OCI-LY7 (cell line): Measurements from ENCODE around the gene HS3ST4. TPM values are rescaled to one million over a fixed set of nuclear protein-coding genes. Genes with fewer than 3 reads are reported as not detected.
"Not testable (repeated sequence)": the region's sequence is repeated elsewhere in the genome, so short reads cannot be mapped to it uniquely, and the experiment has no call there.

Experiments
- BruUV-seq: library from RNA; stranded (reverse); fragments of 400-500 nt; replicated peaks from 2 replicates; lab custom pipeline; 2021; lab: Mats Ljungman, UMichigan
- CTCF ChIA-PET: fragments of 300-600 bp; sonication (Branson Sonifier 250); formaldehyde crosslinking; loops from one replicate; lab custom pipeline; 2022; ENCODE audit warnings: antibody characterized with exemption; ENCODE audit not compliant: unreplicated experiment; lab: Charles Lee
- POLR2A ChIA-PET: fragments of 300-600 bp; sonication (Branson Sonifier 250); formaldehyde crosslinking; loops from one replicate; lab custom pipeline; 2022; ENCODE audit warnings: antibody characterized with exemption; lab: Charles Lee
- DNase-seq: peaks from one replicate; pipeline ENCODE4 v3.0.0-alpha.2; 2015; ENCODE audit warnings: low spot score
- H2AFZ ChIP-seq: fragments of 200-600 bp; sonication (generic), shearing (Covaris generic); 2 replicates; pipeline ENCODE4 v1.6.1; 2014; ENCODE audit warnings: mild to moderate bottlenecking, antibody characterized with exemption, low read length, moderate library complexity
- H3K27ac ChIP-seq: fragments of 200-600 bp; sonication (generic); 2 replicates; pipeline ENCODE4 v1.5.1; 2014; ENCODE audit warnings: mixed run types, low read depth, mild to moderate bottlenecking, moderate library complexity, low read length, inconsistent platforms; ENCODE audit not compliant: poor library complexity, severe bottlenecking
- H3K36me3 ChIP-seq: fragments of 200-600 bp; sonication (generic); 2 replicates; pipeline ENCODE4 v1.6.1; 2014; ENCODE audit warnings: mild to moderate bottlenecking, antibody characterized with exemption, low read length, moderate library complexity, mixed read lengths; ENCODE audit not compliant: insufficient read depth
- H3K4me1 ChIP-seq: fragments of 200-600 bp; sonication (generic); 2 replicates; pipeline ENCODE4 v1.5.1; 2014; ENCODE audit warnings: mild to moderate bottlenecking, low read length; ENCODE audit not compliant: insufficient read depth, poor library complexity, severe bottlenecking
- H3K4me2 ChIP-seq: fragments of 200-600 bp; sonication (generic); 2 replicates; pipeline ENCODE4 v1.6.1; 2014; ENCODE audit warnings: mild to moderate bottlenecking, low read length
- H3K4me3 ChIP-seq: fragments of 200-600 bp; sonication (generic); 2 replicates; pipeline ENCODE4 v1.5.1; 2014; ENCODE audit warnings: mild to moderate bottlenecking, low read depth, low read length; ENCODE audit not compliant: poor library complexity, severe bottlenecking
- H3K79me2 ChIP-seq: fragments of 200-600 bp; sonication (generic); 2 replicates; pipeline ENCODE4 v1.6.1; 2016; ENCODE audit warnings: low read depth, mild to moderate bottlenecking, low read length, moderate library complexity, mixed read lengths; ENCODE audit not compliant: insufficient read depth
- H3K9me2 ChIP-seq: fragments of 200-600 bp; sonication (generic); 2 replicates; pipeline ENCODE4 v1.6.1; 2016; ENCODE audit warnings: mild to moderate bottlenecking, low read length, mixed read lengths; ENCODE audit not compliant: insufficient read depth
- H3K9me3 ChIP-seq: fragments of 200-600 bp; sonication (generic); 2 replicates; pipeline ENCODE4 v1.6.1; 2014; ENCODE audit warnings: mild to moderate bottlenecking, mixed run types, low read length, mixed read lengths
- H4K20me1 ChIP-seq: fragments of 200-600 bp; sonication (generic); 2 replicates; pipeline ENCODE4 v1.6.1; 2014; ENCODE audit warnings: mild to moderate bottlenecking, antibody characterized with exemption, low read length, moderate library complexity, mixed read lengths; ENCODE audit not compliant: insufficient read depth
- EZH2phosphoT487 ChIP-seq: fragments of 200-600 bp; sonication (generic); IDR thresholded peaks from 2 replicates; pipeline ENCODE4 v1.6.1; 2018; ENCODE audit warnings: low read depth, borderline replicate concordance, mild to moderate bottlenecking, mixed run types, antibody characterized with exemption, low read length, moderate library complexity, mixed read lengths
- intact Hi-C: fragments of 100-400 bp; cut with micrococcal nuclease; formaldehyde crosslinking; loops from one replicate; pipeline ENCODE4 v1.10.0; 2022; ENCODE audit not compliant: unreplicated experiment
- total RNA-seq, 2 experiments: library from RNA; depleted of rRNA in 1 of 2; stranded (reverse); fragments of >200 nt in 1 of 2; shearing (Covaris generic) in 1 of 2; gene quantifications; 2 replicates each; pipeline ENCODE4 v1.2.3, GENCODE V29; 2014 to 2022
- TF ChIP-seq, protein P1 (sequence below): fragments of 200-600 bp; sonication (generic); conservative IDR thresholded peaks from 2 replicates; pipeline ENCODE4 v1.5.1; 2014; ENCODE audit warnings: mild to moderate bottlenecking, antibody characterized with exemption, low read length, moderate library complexity, mixed read lengths

HS3ST4 gene
- total RNA-seq, 2 experiments from 2014 or later = not detected

GRCh38 chr16:25771812-25772568, 80.2 kb downstream of the HS3ST4 start:
- no peak for TF ChIP-seq EZH2phosphoT487
- TF ChIP-seq, protein P1, sequence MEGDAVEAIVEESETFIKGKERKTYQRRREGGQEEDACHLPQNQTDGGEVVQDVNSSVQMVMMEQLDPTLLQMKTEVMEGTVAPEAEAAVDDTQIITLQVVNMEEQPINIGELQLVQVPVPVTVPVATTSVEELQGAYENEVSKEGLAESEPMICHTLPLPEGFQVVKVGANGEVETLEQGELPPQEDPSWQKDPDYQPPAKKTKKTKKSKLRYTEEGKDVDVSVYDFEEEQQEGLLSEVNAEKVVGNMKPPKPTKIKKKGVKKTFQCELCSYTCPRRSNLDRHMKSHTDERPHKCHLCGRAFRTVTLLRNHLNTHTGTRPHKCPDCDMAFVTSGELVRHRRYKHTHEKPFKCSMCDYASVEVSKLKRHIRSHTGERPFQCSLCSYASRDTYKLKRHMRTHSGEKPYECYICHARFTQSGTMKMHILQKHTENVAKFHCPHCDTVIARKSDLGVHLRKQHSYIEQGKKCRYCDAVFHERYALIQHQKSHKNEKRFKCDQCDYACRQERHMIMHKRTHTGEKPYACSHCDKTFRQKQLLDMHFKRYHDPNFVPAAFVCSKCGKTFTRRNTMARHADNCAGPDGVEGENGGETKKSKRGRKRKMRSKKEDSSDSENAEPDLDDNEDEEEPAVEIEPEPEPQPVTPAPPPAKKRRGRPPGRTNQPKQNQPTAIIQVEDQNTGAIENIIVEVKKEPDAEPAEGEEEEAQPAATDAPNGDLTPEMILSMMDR = no peak
- no TSS peak for BruUV-seq
- Histone ChIP-seq H3K9me3 (no peaks in the 10 kb centered on the region), H3K4me2 (no peak overlapping the region), H3K36me3 (no peaks in the 10 kb centered on the region), H3K79me2 (no peaks in the 10 kb centered on the region), H3K4me3 (no peak overlapping the region), H3K27ac (no peak overlapping the region), H4K20me1 (no peaks in the 10 kb centered on the region), H3K4me1 (no peaks in the 10 kb centered on the region), H3K9me2 (no peaks in the 10 kb centered on the region), H2AFZ (no peak overlapping the region)
- ChIA-PET CTCF (no interaction called here), POLR2A (no interaction called here)
- no peak for DNase-seq
- intact Hi-C loops = no loop called here

- H3K9me2 ChIP-seq, POLR2A ChIA-PET, H3K79me2 ChIP-seq, CTCF ChIA-PET, H3K36me3 ChIP-seq, intact Hi-C loops, H3K4me2 ChIP-seq, H3K27ac ChIP-seq, H2AFZ ChIP-seq, H3K4me1 ChIP-seq, BruUV-seq, DNase-seq, H3K4me3 ChIP-seq, H4K20me1 ChIP-seq, H3K9me3 ChIP-seq: not testable (repeated sequence)
These were observed 84.5 kb downstream of the HS3ST4 start for GRCh38 chr16:25776214-25776613.

GRCh38 chr16:25783226-25783625, 91.5 kb downstream of the HS3ST4 start:
- POLR2A ChIA-PET = no interaction called here
- no peaks in the 10 kb centered on the region for H3K4me1 ChIP-seq
- no TSS peak for BruUV-seq
- no peaks in the 10 kb centered on the region for H3K9me3 ChIP-seq
- CTCF ChIA-PET = no interaction called here
- no peaks in the 10 kb centered on the region for H3K79me2 ChIP-seq
- no peak overlapping the region for H2AFZ ChIP-seq
- H4K20me1 ChIP-seq = no peaks in the 10 kb centered on the region
- no peak overlapping the region for H3K4me3 ChIP-seq
- DNase-seq = no peak
- H3K4me2 ChIP-seq = no peak overlapping the region
- no peak overlapping the region for H3K27ac ChIP-seq
- no peaks in the 10 kb centered on the region for H3K36me3 ChIP-seq
- intact Hi-C loops = no loop called here
- no peaks in the 10 kb centered on the region for H3K9me2 ChIP-seq
- TF ChIP-seq, protein P1 = no peak
- TF ChIP-seq EZH2phosphoT487 = no peak
